ENCODE data around the gene COPS7B.

The COPS7B gene

GRCh38 chr2:231821908-231822307 is 35.7 kb downstream of the COPS7B start:
- Histone ChIP-seq H3K27me3 (no peaks in the 10 kb centered on the region), H3K36me3 (no peaks in the 10 kb centered on the region), H3K9me3 (peaks cover 5% of the 10 kb centered on the region), H3K4me3 (ENCODE audit: low read depth, low read length) (no peak overlapping the region), H3K4me1 (no peaks in the 10 kb centered on the region)
- no peak for DNase-seq
- TF ChIP-seq, protein P1, sequence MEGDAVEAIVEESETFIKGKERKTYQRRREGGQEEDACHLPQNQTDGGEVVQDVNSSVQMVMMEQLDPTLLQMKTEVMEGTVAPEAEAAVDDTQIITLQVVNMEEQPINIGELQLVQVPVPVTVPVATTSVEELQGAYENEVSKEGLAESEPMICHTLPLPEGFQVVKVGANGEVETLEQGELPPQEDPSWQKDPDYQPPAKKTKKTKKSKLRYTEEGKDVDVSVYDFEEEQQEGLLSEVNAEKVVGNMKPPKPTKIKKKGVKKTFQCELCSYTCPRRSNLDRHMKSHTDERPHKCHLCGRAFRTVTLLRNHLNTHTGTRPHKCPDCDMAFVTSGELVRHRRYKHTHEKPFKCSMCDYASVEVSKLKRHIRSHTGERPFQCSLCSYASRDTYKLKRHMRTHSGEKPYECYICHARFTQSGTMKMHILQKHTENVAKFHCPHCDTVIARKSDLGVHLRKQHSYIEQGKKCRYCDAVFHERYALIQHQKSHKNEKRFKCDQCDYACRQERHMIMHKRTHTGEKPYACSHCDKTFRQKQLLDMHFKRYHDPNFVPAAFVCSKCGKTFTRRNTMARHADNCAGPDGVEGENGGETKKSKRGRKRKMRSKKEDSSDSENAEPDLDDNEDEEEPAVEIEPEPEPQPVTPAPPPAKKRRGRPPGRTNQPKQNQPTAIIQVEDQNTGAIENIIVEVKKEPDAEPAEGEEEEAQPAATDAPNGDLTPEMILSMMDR (IDR thresholded peaks at IDR 0.05; ENCODE audit: low read depth, low read length), result no peak

DNA sequence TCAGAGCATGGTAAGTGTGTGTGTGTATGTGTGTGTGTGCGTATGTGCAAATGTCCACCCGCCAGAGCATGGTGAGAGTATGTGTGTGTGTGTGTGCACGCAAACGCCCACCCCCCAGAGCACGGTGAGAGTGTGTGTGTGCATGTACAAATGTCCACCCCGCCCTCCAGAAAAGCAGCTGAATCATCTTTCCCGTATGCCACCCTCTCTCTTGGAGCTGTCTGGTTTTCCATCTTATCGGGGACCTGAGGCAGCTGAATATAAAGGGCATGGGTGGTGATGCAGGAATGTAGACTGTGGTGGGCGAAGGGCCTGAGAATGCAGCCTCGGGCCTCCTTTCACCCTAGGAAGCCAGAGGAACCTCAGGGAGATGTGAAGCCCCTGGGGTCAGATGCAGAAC is 66.9 kb downstream of the COPS7B start:
- H3K4me3 ChIP-seq (ENCODE audit: low read depth, low read length), result no peak overlapping the region
- DNase-seq, result no peak
- no peaks in the 10 kb centered on the region for H3K4me1 ChIP-seq
- H3K36me3 ChIP-seq, result no peaks in the 10 kb centered on the region
- H3K27me3 ChIP-seq, result no peaks in the 10 kb centered on the region
- H3K9me3 ChIP-seq, result no peaks in the 10 kb centered on the region
- TF ChIP-seq, protein P1 (IDR thresholded peaks at IDR 0.05; ENCODE audit: low read depth, low read length), result no peak

DNA sequence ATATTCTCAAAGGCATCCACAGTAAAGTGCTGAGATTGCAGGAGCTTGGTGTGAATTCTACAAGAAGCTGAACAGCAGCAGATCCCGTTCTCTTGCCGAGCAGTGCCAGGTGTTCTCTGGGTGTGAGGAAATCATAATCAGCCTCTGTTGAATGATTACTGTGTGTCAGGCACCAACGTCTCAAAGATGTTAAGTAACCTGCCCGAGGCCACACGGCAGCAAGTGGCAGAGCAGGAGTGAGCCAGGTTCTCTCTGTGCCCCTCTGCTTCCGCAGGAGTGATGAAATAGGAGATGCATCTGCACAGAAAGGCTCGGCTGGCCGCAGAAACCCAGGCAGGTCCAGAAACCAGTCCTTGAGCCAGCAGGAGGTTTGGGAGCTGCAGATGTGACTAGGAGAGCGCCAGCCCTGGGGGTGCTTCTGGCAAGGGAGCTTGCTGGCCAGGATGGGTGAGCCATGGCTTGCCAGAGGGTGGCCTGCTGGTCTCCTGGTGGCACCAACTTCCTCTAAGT is 68.4 kb downstream of the COPS7B start:
- H3K9me3 ChIP-seq, result no peaks in the 10 kb centered on the region
- H3K27me3 ChIP-seq, result no peaks in the 10 kb centered on the region
- H3K4me1 ChIP-seq, result no peaks in the 10 kb centered on the region
- no peak overlapping the region for H3K4me3 ChIP-seq (ENCODE audit: low read depth, low read length)
- DNase-seq, result no peak
- TF ChIP-seq, protein P1 (IDR thresholded peaks at IDR 0.05; ENCODE audit: low read depth, low read length), result no peak
- H3K36me3 ChIP-seq, result no peaks in the 10 kb centered on the region

DNA sequence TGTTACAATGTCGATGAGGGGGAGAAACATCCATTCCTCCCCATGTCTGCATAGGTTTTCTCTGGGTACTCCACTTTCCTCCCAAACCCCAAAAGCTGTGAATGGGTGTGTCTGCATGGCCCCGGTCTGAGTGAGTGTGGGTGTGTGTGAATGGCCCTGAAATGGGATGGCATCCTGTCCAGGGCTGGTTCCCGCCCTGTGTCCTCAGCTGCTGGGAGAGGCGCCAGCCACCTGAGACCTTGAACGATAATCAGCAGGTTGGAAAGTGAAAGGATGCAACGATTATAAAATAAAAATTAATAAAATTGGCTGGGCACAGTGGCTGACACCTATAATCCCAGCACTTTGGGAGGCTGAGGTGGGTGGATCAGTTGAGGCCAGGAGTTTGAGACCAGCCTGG is 70.7 kb downstream of the COPS7B start:
- Histone ChIP-seq H3K4me1 (no peaks in the 10 kb centered on the region), H3K27me3 (no peaks in the 10 kb centered on the region), H3K4me3 (ENCODE audit: low read depth, low read length) (no peak overlapping the region), H3K9me3 (no peaks in the 10 kb centered on the region), H3K36me3 (no peaks in the 10 kb centered on the region)
- DNase-seq, result no peak
- TF ChIP-seq, protein P1 (IDR thresholded peaks at IDR 0.05; ENCODE audit: low read depth, low read length), result no peak

All from BE2C (cell line).